Measurements from ENCODE around the gene AMACR.
"Not testable (repeated sequence)": the region's sequence is repeated elsewhere in the genome, so short reads cannot be mapped to it uniquely, and the experiment has no call there.

The AMACR gene

DNA sequence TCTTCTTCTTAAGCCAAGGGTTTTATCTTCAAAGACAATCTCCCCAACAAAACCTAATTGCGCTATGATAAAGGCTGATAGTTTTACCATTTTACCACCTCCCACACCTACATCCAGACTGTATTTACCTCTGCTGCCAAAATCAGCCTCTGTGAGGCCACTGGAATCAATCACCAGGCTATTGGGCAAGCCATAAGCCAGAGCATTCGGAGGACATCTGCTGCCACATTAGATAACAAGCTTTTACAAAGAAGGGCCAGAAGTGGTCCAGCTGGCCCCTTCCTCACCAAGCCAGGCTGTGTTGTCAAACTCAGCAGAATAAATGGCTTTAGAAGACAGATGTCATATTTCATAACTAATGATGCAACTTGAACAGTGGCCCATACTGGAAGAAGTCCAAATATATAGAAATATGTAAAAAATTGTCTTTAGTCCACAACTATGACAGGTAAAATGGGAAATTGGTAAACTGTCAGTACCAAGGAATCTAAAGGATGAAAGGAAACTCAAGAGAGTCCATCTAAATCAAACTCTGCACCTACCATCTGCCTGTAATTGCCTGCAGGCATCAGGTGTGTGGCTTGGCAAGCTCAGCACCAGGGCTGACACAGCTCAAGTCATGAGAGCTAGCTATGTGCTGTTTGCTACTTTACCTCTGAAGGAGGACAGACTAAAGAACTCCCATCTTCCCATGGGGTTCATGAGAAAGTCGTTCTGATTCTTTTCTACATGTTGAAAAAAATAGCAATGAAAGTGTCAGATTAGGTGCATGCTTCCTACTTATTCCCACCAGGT, 39.4 kb downstream of the AMACR start:
- no peak for DNase-seq (ENCODE audit: low read depth)

DNA sequence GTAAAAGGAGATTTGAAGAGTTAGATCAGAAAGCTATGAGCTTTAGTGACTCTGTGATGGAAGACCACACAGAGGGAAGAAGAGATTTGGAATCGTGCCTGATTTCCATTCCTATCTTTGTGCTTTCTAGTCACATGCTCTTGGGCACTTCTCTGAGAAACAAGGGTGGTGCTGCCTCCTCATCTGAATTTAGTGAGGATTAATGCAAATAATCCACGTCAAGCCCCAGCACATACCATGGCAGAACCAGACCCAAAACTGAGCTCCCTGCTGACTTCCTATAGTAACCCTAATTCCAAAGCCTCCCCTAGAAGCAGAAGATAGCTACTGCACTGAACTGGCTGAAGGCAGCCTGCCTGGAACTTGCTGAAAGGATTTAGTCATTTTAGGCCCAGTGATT, 41.0 kb downstream of the AMACR start:
- no peak for DNase-seq (ENCODE audit: low read depth)

DNA sequence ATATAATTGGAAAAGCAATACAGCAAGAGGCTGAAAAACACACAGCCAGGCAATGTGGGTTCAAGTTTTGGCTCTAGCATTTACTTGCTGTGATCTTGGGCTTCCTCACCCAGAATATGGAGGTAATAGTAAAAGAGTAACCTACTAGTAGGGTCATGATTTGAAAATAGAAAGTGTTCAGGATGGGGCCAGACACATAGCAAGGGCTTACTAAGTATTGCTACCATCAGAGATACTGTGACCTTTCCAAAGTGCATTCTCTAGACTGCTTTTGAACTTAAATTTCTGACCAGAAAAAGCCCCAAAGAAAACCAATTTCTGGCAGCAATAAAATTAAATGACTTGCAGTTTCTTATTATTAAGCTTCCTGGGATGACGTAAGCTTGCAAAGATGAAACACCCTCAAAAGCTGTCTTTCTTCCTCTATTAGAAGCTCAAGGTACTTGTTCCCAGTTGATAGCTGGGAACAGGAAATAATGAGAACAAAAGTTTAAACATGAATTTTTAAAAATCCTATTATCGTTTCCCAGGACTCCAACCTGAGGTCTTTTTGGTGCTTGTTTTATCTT, 43.6 kb downstream of the AMACR start:
- DNase-seq (ENCODE audit: low read depth) = no peak

DNA sequence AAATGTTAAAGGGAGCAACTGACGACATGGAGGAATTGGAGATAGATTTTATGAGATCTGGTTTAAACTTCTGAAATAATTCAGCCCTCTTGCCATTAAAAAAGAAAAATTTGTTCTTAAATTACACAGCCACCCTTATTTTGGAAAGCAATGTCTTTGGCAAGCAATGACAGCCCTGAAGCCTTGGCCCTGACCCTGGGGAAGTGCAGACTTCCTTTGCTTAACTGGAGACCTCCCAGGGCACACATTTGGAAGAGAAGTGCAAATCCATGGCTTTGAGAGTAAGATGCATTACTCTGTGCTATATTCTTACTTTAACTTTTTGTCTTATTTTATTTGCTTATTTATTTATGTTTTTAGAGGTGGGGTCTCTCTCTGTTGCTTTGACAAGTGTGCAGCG, 49.7 kb downstream of the AMACR start:
- no peak for DNase-seq (ENCODE audit: low read depth)

DNA sequence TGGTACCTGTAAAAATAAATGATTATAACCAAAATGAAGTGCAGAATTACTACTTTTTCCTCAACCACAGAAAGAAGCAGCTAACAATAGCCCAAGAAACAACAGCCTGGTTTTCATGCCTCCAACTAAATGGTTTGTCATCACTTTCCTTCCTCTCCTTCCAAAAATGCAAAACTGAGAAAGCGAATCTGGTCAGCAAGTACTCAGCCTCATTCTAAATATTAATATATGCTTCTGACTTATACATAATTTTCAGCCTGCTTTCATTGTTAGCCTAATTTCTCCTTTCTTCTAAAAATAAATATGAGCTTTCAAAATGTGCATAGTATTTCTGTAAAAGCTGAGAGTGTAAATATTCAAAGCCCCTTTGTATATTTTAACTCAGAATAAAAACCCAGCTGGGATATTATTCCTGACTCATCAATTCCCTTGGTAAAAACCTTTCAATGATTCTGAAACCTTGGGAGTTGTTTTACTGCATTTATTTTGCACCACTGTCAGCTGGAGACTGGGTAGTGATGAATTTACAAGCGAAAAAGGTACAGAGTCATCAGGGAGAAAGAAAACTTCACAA, 50.2 kb downstream of the AMACR start:
- DNase-seq (ENCODE audit: low read depth) = no peak

DNA sequence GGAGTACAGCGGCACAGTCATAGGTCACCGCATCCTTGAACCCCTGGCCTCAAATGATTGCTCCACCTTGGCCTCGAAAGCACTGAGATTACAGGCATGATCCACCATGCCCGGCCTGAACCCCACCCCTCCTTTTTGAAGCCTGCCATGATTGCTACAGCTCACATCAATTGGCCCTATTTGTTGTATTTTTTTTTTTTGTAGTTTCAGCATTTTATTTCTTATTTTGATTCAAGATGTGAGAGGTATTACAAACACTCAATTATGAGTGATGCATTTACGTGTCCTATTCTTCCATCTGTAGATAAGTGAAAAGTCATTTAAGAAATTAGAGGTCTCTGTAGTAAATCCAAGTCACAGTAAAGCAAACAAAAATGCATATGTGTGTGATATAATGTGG, 55.7 kb downstream of the AMACR start:
- DNase-seq (ENCODE audit: low read depth) = not testable (repeated sequence)

DNA sequence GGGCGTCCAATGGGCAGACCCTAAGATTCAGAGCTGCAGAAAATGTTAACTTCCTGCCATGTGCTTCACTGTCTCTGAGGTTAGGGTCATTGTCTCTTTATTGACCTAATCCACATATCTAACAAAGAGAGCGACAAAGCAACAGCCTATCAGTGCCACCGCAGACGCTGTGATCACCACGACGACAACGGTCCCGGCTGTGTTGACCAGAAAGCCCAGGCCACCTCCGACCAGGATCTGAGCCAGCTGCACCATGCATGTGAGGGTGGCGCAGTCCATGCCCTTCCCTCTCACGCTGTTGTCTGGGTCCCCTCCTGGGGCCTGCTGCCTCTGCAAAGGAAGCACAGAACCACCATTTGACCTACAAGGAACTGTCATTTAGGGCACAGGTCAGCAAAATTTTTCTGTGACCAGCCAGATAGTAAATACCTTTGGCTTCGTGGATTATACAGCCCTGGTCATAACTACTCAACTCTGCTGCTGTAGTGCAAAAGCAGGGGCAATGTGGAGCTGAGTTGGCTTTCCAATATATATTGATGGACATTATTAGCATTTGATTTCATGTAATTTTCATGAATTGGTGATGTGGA, 63.2 kb downstream of the AMACR start:
- no peak for DNase-seq (ENCODE audit: low read depth)

DNA sequence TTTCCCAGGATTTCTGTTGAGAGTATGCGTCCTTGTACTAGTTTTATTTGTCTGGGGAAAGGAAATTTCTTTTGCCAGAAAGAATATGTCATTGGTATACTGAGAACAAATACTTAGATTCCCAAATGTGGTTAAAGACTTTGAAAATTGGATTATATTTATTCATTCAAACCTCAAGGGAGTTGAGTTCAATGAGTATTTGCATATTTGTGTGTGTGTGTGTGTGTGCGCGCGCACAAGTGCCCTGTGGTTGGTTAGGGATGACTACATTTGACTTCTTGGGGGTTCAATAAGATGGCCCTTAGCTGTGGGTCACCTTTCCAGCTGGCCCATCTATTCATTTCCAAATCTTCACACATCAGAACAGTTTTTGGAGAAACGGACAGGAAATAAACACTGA, 66.8 kb downstream of the AMACR start:
- DNase-seq (ENCODE audit: low read depth) = no peak

DNA sequence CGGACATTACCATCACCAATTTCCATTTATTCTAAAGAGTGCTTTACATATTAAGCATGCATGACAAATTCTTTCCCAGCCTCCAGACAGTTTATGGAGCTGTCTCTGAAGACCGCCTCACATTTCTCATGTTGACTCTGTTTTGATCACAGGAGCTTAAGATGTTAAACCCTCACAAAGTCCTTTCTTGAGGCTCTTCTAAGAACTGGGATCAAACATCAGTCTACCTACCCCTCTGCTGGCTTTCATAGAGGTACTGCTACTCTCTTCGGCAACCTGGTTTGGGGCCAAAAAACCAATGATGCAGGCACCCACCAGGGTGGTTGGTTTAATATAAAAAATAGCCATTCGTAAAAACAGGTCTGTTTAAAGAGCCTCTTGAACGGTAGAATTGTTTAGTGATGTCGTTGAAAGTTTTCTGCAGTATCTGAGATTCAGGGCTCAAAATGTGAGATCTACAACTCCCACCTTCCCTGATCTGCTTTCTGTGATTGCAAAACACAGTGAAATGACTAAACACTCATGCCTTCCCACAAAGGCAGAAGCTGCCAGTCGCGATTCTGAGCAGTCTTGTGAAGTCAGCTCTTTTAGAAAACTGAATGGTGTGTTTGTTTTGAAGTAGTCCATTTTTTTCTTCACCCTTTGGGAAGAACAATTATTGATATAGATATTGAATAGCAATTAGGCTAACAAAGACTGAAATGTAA, 68.1 kb downstream of the AMACR start:
- no peak for DNase-seq (ENCODE audit: low read depth)

DNA sequence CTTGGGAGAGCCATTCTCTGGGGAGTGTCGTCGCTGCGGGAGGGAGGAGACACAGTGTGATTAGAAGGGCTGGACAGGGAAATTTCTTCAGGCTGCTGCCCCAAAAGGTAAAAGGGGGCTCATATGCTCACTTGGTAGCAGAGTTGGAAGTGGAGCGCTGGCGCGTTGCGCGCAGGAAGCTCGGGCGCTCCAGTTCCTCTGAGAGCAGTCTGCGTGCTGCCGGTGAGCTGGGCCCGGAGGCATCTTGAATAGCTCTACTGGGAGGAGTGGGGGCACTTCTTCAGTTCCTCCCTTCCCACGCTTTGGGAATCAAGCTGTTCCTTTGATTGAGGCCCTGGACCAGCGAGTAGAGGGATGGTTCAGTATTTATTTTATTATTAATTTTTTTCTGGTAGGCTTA, 69.0 kb downstream of the AMACR start:
- DNase-seq (ENCODE audit: low read depth) = no peak

DNA sequence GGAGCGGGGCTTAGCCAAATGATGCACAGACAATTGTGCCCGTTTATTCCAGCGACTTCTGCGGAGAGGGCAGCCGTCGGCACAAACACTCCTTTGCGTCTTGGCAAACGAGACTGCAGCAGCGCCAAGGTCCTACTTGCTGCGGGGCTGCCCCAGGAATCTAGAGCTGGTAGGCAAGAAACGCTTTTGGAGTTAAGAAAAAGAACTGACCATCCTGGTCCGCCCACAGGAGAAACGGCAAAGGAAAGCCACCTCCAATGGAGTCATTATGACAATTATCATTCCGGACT, 69.4 kb downstream of the AMACR start:
- DNase-seq (ENCODE audit: low read depth) = no peak

DNA sequence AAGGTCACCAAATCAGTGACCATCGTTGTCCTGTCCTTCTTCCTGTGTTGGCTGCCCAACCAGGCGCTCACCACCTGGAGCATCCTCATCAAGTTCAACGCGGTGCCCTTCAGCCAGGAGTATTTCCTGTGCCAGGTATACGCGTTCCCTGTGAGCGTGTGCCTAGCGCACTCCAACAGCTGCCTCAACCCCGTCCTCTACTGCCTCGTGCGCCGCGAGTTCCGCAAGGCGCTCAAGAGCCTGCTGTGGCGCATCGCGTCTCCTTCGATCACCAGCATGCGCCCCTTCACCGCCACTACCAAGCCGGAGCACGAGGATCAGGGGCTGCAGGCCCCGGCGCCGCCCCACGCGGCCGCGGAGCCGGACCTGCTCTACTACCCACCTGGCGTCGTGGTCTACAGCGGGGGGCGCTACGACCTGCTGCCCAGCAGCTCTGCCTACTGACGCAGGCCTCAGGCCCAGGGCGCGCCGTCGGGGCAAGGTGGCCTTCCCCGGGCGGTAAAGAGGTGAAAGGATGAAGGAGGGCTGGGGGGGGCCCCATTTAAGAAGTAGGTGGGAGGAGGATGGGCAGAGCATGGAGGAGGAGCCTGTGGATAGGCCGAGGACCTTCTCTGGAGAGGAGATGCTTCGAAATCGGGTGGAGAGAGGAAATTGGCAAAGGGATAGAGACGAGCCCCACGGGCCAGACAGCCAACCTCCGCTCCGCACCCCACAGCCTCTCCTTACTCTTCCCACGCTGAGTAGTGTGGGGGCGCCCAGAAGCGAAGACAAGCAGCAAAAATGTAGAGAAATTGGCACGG, 69.9 kb downstream of the AMACR start:
- DNase-seq (ENCODE audit: low read depth) = no peak

DNA sequence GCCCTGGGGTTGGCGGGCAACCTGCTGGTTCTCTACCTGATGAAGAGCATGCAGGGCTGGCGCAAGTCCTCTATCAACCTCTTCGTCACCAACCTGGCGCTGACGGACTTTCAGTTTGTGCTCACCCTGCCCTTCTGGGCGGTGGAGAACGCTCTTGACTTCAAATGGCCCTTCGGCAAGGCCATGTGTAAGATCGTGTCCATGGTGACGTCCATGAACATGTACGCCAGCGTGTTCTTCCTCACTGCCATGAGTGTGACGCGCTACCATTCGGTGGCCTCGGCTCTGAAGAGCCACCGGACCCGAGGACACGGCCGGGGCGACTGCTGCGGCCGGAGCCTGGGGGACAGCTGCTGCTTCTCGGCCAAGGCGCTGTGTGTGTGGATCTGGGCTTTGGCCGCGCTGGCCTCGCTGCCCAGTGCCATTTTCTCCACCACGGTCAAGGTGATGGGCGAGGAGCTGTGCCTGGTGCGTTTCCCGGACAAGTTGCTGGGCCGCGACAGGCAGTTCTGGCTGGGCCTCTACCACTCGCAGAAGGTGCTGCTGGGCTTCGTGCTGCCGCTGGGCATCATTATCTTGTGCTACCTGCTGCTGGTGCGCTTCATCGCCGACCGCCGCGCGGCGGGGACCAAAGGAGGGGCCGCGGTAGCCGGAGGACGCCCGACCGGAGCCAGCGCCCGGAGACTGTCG, 70.7 kb downstream of the AMACR start:
- DNase-seq (ENCODE audit: low read depth) = no peak

DNA sequence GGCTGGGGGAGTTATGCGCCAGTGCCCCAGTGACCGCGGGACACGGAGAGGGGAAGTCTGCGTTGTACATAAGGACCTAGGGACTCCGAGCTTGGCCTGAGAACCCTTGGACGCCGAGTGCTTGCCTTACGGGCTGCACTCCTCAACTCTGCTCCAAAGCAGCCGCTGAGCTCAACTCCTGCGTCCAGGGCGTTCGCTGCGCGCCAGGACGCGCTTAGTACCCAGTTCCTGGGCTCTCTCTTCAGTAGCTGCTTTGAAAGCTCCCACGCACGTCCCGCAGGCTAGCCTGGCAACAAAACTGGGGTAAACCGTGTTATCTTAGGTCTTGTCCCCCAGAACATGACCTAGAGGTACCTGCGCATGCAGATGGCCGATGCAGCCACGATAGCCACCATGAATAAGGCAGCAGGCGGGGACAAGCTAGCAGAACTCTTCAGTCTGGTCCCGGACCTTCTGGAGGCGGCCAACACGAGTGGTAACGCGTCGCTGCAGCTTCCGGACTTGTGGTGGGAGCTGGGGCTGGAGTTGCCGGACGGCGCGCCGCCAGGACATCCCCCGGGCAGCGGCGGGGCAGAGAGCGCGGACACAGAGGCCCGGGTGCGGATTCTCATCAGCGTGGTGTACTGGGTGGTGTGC, 71.4 kb downstream of the AMACR start, which contains the start of gene RXFP3:
RXFP3 (plus strand) TSS at position 6 of the 636 bp plus-strand sequence; CDS start at position 361, 355 bp downstream.
- DNase-seq (ENCODE audit: low read depth) = no peak
